Measurements from ENCODE around the gene PHC3.
A peak's percentile ranks its signal among the peaks of the same experiment; 100 is the strongest.

PHC3 gene

DNA sequence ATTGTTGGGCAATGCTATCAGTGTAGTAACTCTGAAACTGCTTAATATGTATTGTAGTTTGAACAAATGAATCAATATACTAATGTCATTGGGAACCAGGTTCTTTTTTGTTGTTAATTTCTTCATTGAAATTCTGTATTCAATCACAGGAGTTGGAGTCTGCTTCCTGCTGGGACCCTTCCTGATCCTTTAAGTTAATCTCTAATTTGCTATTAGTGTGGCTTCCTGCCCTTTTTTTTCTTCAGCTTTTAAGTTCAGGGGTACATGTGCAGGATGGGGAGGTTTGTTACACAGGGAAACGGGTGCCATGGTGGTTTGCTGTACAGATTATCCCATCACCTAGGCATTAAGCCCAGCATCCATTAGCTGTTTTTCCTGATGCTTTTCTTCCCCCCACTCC is 122.1 kb downstream of the PHC3 start:
- Mint-ChIP-seq H3K27me3 (no peaks in the 10 kb centered on the region), H3K4me3 (no peak overlapping the region), H3K36me3 (ENCODE audit: low read depth) (no peaks in the 10 kb centered on the region), H3K4me1 (ENCODE audit: low read depth) (peaks cover 44% of the 10 kb centered on the region), H3K27ac (no peak overlapping the region), H3K9me3 (no peaks in the 10 kb centered on the region)
- DNase-seq = no peak

- H3K36me3 Mint-ChIP-seq (ENCODE audit: low read depth) = no peaks in the 10 kb centered on the region
- no peaks in the 10 kb centered on the region for H3K9me3 Mint-ChIP-seq
- peak overlapping the region; percentile 78 for H3K27ac Mint-ChIP-seq
- H3K27me3 Mint-ChIP-seq = no peaks in the 10 kb centered on the region
- DNase-seq = no peak
- H3K4me1 Mint-ChIP-seq (ENCODE audit: low read depth) = peaks cover 48% of the 10 kb centered on the region
- peak overlapping the region; percentile 7 for H3K4me3 Mint-ChIP-seq
These were observed 123.4 kb downstream of the PHC3 start for GRCh38 chr3:170058127-170058526.

DNA sequence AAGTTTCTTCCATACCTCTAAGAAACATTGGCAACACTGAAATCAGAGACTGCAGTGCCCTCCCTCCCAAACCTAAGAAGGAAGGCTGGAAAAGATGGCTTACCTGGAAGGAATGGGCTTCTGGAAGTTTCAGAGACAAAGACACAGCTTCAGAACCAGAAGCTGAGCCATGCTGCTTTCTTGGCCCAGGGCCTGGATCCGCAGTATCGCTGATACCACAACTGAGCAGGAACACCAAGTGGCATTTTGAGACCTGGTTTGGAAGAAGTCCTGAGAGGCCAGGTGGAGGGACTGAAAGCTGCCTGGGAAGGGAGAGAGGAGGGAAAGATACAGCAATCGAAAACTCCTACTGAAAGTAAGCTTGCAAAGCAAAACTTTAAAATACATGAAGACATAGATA is 124.0 kb downstream of the PHC3 start:
- H3K27me3 Mint-ChIP-seq = no peaks in the 10 kb centered on the region
- no peaks in the 10 kb centered on the region for H3K9me3 Mint-ChIP-seq
- H3K36me3 Mint-ChIP-seq (ENCODE audit: low read depth) = no peaks in the 10 kb centered on the region
- peaks cover 48% of the 10 kb centered on the region for H3K4me1 Mint-ChIP-seq (ENCODE audit: low read depth)
- peak overlapping the region; percentile 78 for H3K27ac Mint-ChIP-seq
- no peak for DNase-seq
- no peak overlapping the region for H3K4me3 Mint-ChIP-seq

DNA sequence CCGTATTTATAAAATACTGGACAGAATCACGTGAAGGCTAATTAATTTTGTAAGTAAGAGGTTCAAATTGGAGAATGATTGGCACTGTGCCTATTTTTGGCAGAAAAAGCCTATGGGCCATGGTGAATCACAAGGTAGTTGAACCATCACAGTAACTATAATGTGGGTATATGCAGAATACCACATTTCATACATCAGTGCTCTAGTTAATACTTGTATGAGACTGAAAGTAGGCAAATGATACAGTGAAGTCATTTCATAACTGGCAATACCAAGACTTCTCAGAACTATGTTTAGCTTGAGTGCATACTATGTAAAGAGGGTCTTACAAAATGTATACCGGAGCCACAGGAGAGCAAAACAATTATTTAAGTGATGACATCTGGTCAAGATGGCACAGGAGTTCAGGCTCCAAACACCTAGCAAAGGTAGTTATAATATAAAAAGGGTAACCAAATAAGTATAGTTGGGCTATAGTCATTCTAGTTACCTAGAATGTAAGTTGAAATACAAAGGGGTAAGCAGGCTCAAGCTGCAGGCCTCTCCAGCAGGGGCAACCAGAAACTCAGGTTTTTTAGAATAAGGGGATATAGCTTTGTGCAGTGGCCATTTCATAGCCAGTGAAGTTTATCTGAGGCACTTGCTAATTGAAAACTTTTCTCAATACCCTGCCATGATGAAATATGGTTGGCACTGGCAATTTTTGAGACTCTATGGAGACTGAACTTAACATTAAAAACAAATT is 124.7 kb downstream of the PHC3 start:
- Mint-ChIP-seq H3K4me3 (peak overlapping the region; percentile 48), H3K36me3 (ENCODE audit: low read depth) (no peaks in the 10 kb centered on the region), H3K27ac (peak overlapping the region; percentile 78), H3K27me3 (no peaks in the 10 kb centered on the region), H3K4me1 (ENCODE audit: low read depth) (peaks cover 48% of the 10 kb centered on the region), H3K9me3 (no peaks in the 10 kb centered on the region)
- no peak for DNase-seq

DNA sequence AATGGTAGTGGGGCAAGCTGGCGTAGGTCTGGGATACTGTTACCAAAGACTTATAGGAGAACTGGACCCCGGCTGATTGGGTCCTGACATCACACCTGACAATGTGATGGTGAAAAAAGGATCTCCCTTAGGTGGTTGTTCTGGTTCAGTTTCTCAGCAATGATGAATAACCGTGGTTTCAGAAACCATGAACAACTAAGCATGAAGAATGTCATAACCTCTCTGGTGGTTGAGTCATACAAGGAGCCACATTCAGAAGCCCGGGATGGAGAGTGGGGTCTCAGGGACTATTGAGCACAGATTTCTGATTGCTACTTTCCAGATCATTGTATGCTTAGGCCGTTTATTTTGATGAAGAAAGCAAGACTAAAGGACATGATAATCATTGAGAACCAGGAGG is 126.3 kb downstream of the PHC3 start:
- peaks cover 48% of the 10 kb centered on the region for H3K4me1 Mint-ChIP-seq (ENCODE audit: low read depth)
- no peaks in the 10 kb centered on the region for H3K36me3 Mint-ChIP-seq (ENCODE audit: low read depth)
- peak overlapping the region; percentile 68 for H3K27ac Mint-ChIP-seq
- DNase-seq = no peak
- H3K27me3 Mint-ChIP-seq = no peaks in the 10 kb centered on the region
- H3K4me3 Mint-ChIP-seq = no peak overlapping the region
- no peaks in the 10 kb centered on the region for H3K9me3 Mint-ChIP-seq

DNA sequence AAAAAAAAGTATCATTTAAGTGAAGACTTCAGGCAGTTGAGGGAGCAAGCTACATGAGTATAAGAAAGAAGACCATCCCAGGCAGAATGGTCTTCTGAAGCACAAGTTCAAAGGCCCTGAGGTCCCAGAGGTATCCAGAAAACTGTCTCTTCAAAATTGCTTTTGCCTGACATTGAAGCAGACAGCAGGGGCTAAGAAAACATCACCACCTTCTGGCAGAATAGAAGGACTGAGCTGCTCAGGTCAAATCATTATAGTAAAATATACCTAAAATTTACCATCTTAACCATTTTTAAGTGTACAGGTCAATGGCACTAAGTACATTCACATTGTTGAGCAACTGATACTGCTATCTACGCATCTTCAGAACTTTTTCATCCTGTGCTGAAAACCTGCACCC is 127.3 kb downstream of the PHC3 start:
- Mint-ChIP-seq H3K27ac (no peak overlapping the region), H3K9me3 (no peaks in the 10 kb centered on the region), H3K36me3 (ENCODE audit: low read depth) (no peaks in the 10 kb centered on the region), H3K4me3 (no peak overlapping the region), H3K27me3 (no peaks in the 10 kb centered on the region), H3K4me1 (ENCODE audit: low read depth) (peaks cover 48% of the 10 kb centered on the region)
- no peak for DNase-seq

- Mint-ChIP-seq H3K4me3 (no peak overlapping the region), H3K4me1 (ENCODE audit: low read depth) (peaks cover 34% of the 10 kb centered on the region), H3K27ac (no peak overlapping the region), H3K9me3 (no peaks in the 10 kb centered on the region), H3K36me3 (ENCODE audit: low read depth) (no peaks in the 10 kb centered on the region), H3K27me3 (no peaks in the 10 kb centered on the region)
- DNase-seq = no peak
These were observed 129.1 kb downstream of the PHC3 start for GRCh38 chr3:170052398-170052797.

- no peaks in the 10 kb centered on the region for H3K9me3 Mint-ChIP-seq
- no peak overlapping the region for H3K27ac Mint-ChIP-seq
- peaks cover 21% of the 10 kb centered on the region for H3K4me1 Mint-ChIP-seq (ENCODE audit: low read depth)
- no peaks in the 10 kb centered on the region for H3K27me3 Mint-ChIP-seq
- DNase-seq = no peak
- H3K36me3 Mint-ChIP-seq (ENCODE audit: low read depth) = no peaks in the 10 kb centered on the region
- H3K4me3 Mint-ChIP-seq = no peak overlapping the region
These were observed 130.8 kb downstream of the PHC3 start for GRCh38 chr3:170050753-170051152.

GRCh38 chr3:170049146-170050000 is 132.2 kb downstream of the PHC3 start:
- no peaks in the 10 kb centered on the region for H3K27me3 Mint-ChIP-seq
- no peaks in the 10 kb centered on the region for H3K9me3 Mint-ChIP-seq
- H3K4me1 Mint-ChIP-seq (ENCODE audit: low read depth) = peaks cover 18% of the 10 kb centered on the region
- no peak overlapping the region for H3K4me3 Mint-ChIP-seq
- no peaks in the 10 kb centered on the region for H3K36me3 Mint-ChIP-seq (ENCODE audit: low read depth)
- no peak overlapping the region for H3K27ac Mint-ChIP-seq
- DNase-seq = no peak

DNA sequence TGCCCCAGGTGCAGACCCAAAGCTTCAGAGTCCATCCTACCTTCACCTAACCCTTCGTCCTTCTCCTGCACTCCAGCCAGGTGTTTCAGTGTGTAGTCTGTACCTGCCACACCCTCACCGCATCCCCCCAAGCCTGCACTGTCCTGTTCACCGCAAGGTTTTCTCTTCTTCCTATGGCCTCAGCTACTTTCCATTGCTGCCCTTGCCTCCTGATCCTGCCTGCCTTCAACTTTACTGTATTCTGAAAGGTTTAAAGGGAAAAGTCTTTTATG is 134.5 kb downstream of the PHC3 start:
- Mint-ChIP-seq H3K9me3 (no peaks in the 10 kb centered on the region), H3K4me3 (no peak overlapping the region), H3K27ac (no peak overlapping the region), H3K4me1 (ENCODE audit: low read depth) (peaks cover 16% of the 10 kb centered on the region), H3K27me3 (no peaks in the 10 kb centered on the region), H3K36me3 (ENCODE audit: low read depth) (no peaks in the 10 kb centered on the region)
- no peak for DNase-seq

DNA sequence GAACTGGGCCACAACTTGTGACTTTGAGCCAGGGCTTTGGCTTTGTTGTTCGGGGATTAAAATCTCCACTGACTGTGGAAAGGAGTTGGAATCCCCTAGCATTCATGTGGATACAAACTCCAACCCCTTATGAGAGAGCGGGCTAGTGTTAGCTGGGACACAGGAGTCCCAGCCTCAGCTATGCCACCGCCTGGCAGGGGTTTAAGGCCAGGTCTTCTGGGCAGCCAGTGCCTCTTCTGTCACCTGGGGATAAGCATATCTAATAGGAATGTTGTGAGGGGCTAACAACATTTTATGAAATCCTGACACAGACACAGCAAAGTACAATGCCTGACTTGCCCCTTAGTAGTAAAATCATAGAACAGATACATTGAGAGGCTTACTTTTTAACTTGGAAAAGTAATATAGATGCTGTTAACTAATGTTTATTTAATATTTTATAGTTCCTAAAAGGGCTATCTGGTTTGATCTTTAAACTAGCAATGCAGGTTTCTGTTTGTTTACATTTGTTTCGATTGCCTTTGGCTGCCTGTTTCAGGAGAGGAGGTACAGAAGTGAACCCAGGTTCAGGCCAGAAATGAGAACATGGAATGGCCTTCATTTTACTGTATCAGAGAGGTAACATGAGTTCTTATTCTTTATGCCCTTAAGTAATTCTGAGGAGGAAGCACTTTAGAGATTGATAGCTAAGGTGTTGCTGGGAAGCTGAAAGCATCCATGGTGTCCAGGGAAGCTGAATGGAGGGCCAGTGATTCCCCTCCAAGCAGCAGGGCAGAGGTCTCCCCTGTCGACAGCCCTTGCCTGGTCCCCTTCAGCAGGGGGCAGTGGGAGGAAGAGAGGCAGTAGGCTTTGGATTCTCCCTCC is 135.0 kb downstream of the PHC3 start:
- H3K9me3 Mint-ChIP-seq = no peaks in the 10 kb centered on the region
- H3K4me3 Mint-ChIP-seq = no peak overlapping the region
- no peak for DNase-seq
- H3K27ac Mint-ChIP-seq = no peak overlapping the region
- no peaks in the 10 kb centered on the region for H3K27me3 Mint-ChIP-seq
- H3K4me1 Mint-ChIP-seq (ENCODE audit: low read depth) = peaks cover 16% of the 10 kb centered on the region
- H3K36me3 Mint-ChIP-seq (ENCODE audit: low read depth) = no peaks in the 10 kb centered on the region

- H3K36me3 Mint-ChIP-seq (ENCODE audit: low read depth) = no peaks in the 10 kb centered on the region
- H3K4me3 Mint-ChIP-seq = no peak overlapping the region
- peak overlapping the region; percentile 55 for H3K27ac Mint-ChIP-seq
- DNase-seq = no peak
- H3K27me3 Mint-ChIP-seq = no peaks in the 10 kb centered on the region
- H3K4me1 Mint-ChIP-seq (ENCODE audit: low read depth) = peaks cover 18% of the 10 kb centered on the region
- H3K9me3 Mint-ChIP-seq = no peaks in the 10 kb centered on the region
These were observed 136.7 kb downstream of the PHC3 start for GRCh38 chr3:170044795-170045244.

GRCh38 chr3:170044271-170044670 is 137.3 kb downstream of the PHC3 start:
- Mint-ChIP-seq H3K4me1 (ENCODE audit: low read depth) (peaks cover 19% of the 10 kb centered on the region), H3K27me3 (no peaks in the 10 kb centered on the region), H3K36me3 (ENCODE audit: low read depth) (no peaks in the 10 kb centered on the region), H3K4me3 (no peak overlapping the region), H3K27ac (no peak overlapping the region), H3K9me3 (no peaks in the 10 kb centered on the region)
- no peak for DNase-seq

- Mint-ChIP-seq H3K4me1 (ENCODE audit: low read depth) (peaks cover 25% of the 10 kb centered on the region), H3K27me3 (no peaks in the 10 kb centered on the region), H3K4me3 (no peak overlapping the region), H3K27ac (no peak overlapping the region), H3K36me3 (ENCODE audit: low read depth) (no peaks in the 10 kb centered on the region), H3K9me3 (no peaks in the 10 kb centered on the region)
- no peak for DNase-seq
These were observed 138.0 kb downstream of the PHC3 start for GRCh38 chr3:170043506-170043905.
